IPS-15b (cell line): ENCODE results near the gene CXorf49.
"Not testable (repeated sequence)": the region's sequence is repeated elsewhere in the genome, so short reads cannot be mapped to it uniquely, and the experiment has no call there.

Source experiments
- H3K27me3 ChIP-seq: one replicate; pipeline ENCODE4 v1.6.1; 2013; ENCODE audit warnings: low read length; ENCODE audit not compliant: control insufficient read depth, insufficient read depth
- H3K36me3 ChIP-seq: one replicate; pipeline ENCODE4 v1.6.1; 2013; ENCODE audit warnings: low read length; ENCODE audit not compliant: control insufficient read depth, insufficient read depth
- H3K4me1 ChIP-seq: one replicate; pipeline ENCODE4 v1.6.1; 2013; ENCODE audit warnings: mild to moderate bottlenecking, low read length; ENCODE audit not compliant: control insufficient read depth, insufficient read depth
- H3K4me3 ChIP-seq: one replicate; pipeline ENCODE4 v1.5.1; 2013; ENCODE audit warnings: low read depth, low read length
- H3K9ac ChIP-seq: one replicate; pipeline ENCODE4 v1.6.1; 2013; ENCODE audit warnings: low read depth, mild to moderate bottlenecking, low read length
- H3K9me3 ChIP-seq: one replicate; pipeline ENCODE4 v1.6.1; 2013; ENCODE audit warnings: mild to moderate bottlenecking, low read length; ENCODE audit not compliant: control insufficient read depth, insufficient read depth

CXorf49 gene

DNA sequence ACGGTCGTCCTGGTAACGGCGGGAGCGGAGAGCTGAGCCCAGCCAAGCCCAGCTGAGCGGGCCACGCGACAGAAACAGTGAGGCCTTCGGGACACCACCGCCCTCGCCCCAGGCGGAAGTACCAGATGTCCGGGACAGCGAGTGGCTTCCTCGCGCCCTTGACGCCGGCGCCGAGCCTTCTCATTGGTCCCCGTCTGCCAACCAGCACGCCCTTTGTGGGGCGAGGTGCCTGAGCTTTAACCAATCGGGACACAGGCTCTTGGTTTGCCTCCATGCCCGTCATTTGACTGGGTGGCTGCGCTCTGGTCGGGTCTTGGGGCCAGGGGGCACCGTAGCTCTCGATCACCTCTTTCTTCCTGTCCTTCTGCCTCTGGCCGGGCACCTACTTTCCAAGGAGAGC lies at the start of gene CXorf49:
Gene CXorf49 (minus strand): TSS at position 101 of the 400 bp plus-strand sequence. CDS start 134 bp downstream, outside the sequence.
- not testable (repeated sequence) for H3K9me3 ChIP-seq, H3K27me3 ChIP-seq, H3K36me3 ChIP-seq, H3K4me1 ChIP-seq, H3K4me3 ChIP-seq, H3K9ac ChIP-seq

- H3K27me3 ChIP-seq, H3K9me3 ChIP-seq, H3K9ac ChIP-seq, H3K36me3 ChIP-seq, H3K4me3 ChIP-seq, H3K4me1 ChIP-seq: not testable (repeated sequence)
Measured at GRCh38 chrX:71767134-71767533, 49.0 kb upstream of the CXorf49 start.

DNA sequence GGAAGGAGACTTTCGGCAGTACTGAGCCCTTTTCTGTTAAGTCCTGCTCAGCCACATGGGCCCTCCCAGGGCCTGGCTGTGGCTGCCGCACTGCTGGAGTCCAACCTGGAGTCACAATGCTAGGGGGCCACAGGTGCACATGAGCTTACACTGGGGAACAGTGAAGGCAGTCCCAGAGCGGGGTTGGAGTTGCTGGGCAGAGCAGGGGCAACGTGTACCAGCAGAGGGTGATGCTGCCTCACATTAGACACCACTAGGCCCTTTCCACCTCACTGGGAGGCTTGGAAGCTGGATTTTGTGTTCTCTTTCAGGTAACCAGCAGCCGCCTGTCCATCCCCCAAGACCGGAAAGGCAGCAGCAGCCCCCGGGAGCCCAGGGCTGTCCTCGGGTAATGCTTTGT lies 47.5 kb upstream of the CXorf49 start:
- H3K9me3 ChIP-seq, H3K27me3 ChIP-seq, H3K9ac ChIP-seq, H3K4me3 ChIP-seq, H3K36me3 ChIP-seq, H3K4me1 ChIP-seq: not testable (repeated sequence)

GRCh38 chrX:71764832-71765231 lies 46.7 kb upstream of the CXorf49 start:
- H3K27me3 ChIP-seq, H3K9ac ChIP-seq, H3K36me3 ChIP-seq, H3K9me3 ChIP-seq, H3K4me1 ChIP-seq, H3K4me3 ChIP-seq: not testable (repeated sequence)

- not testable (repeated sequence) for H3K4me1 ChIP-seq, H3K27me3 ChIP-seq, H3K9me3 ChIP-seq, H3K9ac ChIP-seq, H3K4me3 ChIP-seq, H3K36me3 ChIP-seq
Measured at GRCh38 chrX:71763049-71763448, 45.0 kb upstream of the CXorf49 start, which contains the start of gene CXorf49B. TSS of gene CXorf49B (plus strand) at chrX:71763349. CDS start at chrX:71763424, 75 bp downstream.

- not testable (repeated sequence) for H3K4me1 ChIP-seq, H3K9ac ChIP-seq, H3K4me3 ChIP-seq, H3K9me3 ChIP-seq, H3K36me3 ChIP-seq, H3K27me3 ChIP-seq
Measured at GRCh38 chrX:71760688-71761281, 42.7 kb upstream of the CXorf49 start.

- H3K36me3 ChIP-seq, H3K9me3 ChIP-seq, H3K9ac ChIP-seq, H3K27me3 ChIP-seq, H3K4me1 ChIP-seq, H3K4me3 ChIP-seq: not testable (repeated sequence)
Measured at GRCh38 chrX:71720289-71720886, 2.3 kb upstream of the CXorf49 start.

- not testable (repeated sequence) for H3K9me3 ChIP-seq, H3K27me3 ChIP-seq, H3K4me1 ChIP-seq, H3K9ac ChIP-seq, H3K36me3 ChIP-seq, H3K4me3 ChIP-seq
Measured at GRCh38 chrX:71719195-71719594, 1.1 kb upstream of the CXorf49 start.

DNA sequence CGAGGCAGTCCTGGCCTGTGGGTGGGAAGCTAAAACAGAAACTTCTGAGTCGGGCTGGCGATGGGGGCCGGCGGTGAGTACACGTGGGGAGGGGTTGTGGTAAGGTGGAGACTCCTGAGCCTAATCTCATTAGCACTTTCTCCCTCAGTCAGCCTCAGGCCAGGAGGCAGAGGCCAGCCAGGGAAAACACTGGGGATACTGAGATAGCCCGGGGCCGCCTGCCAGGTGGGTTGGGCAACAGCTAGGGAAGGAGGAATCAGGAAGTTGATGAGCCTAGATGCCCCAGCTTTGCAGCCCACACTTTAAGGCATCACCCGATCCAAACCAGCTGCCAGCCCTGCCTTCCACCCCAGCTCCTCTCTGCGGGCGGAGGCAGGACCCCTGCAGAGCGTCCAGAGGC lies 1.8 kb downstream of the CXorf49 start:
- not testable (repeated sequence) for H3K36me3 ChIP-seq, H3K9me3 ChIP-seq, H3K4me1 ChIP-seq, H3K4me3 ChIP-seq, H3K9ac ChIP-seq, H3K27me3 ChIP-seq

DNA sequence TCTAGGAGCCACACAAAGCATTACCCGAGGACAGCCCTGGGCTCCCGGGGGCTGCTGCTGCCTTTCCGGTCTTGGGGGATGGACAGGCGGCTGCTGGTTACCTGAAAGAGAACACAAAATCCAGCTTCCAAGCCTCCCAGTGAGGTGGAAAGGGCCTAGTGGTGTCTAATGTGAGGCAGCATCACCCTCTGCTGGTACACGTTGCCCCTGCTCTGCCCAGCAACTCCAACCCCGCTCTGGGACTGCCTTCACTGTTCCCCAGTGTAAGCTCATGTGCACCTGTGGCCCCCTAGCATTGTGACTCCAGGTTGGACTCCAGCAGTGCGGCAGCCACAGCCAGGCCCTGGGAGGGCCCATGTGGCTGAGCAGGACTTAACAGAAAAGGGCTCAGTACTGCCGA lies 2.5 kb downstream of the CXorf49 start:
- not testable (repeated sequence) for H3K36me3 ChIP-seq, H3K27me3 ChIP-seq, H3K9me3 ChIP-seq, H3K4me1 ChIP-seq, H3K4me3 ChIP-seq, H3K9ac ChIP-seq

DNA sequence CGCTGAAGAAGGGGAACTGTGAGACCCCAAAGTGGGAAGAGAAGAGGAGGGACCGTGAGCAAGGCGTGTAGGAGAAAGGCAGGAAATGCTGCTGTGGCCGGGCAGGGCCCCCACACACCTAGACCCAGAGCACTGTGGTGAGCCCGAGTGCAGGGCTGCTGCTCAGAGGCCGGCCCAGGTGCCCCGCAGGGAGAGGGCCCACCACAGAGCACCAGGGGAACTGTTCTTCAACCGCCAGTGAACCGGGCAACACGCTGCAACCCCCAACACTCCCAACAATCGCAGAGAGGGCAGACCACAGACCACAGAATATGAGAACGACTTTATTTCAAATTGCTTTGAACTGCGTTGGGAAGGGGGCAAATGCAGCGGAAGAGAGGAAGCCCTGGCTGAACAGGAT lies 4.0 kb downstream of the CXorf49 start:
- not testable (repeated sequence) for H3K36me3 ChIP-seq, H3K4me1 ChIP-seq

GRCh38 chrX:71702853-71703252 lies 15.2 kb downstream of the CXorf49 start:
- not testable (repeated sequence) for H3K4me1 ChIP-seq, H3K4me3 ChIP-seq, H3K27me3 ChIP-seq, H3K9ac ChIP-seq, H3K9me3 ChIP-seq, H3K36me3 ChIP-seq

More for the DNA sequence above, 4.0 kb downstream of the CXorf49 start:
- not testable (repeated sequence) for H3K9ac ChIP-seq, H3K27me3 ChIP-seq, H3K9me3 ChIP-seq, H3K4me3 ChIP-seq

- H3K4me3 ChIP-seq, H3K27me3 ChIP-seq, H3K9ac ChIP-seq, H3K9me3 ChIP-seq, H3K4me1 ChIP-seq, H3K36me3 ChIP-seq: not testable (repeated sequence)
Measured at GRCh38 chrX:71699023-71699344, 19.1 kb downstream of the CXorf49 start.
